Hepatocyte (in vitro differentiated cells): ENCODE measurements around the gene WDCP. TPM values are rescaled to one million over a fixed set of nuclear protein-coding genes. Genes with fewer than 3 reads are reported as not detected.

ENCODE experiments used
- DNase-seq: peaks from one replicate; pipeline ENCODE4 v3.0.0-alpha.2; 2016; ENCODE audit warnings: low spot score
- H2AFZ ChIP-seq: fragments of 200-600 bp; sonication (generic); 2 replicates; pipeline ENCODE4 v1.6.0; 2016; ENCODE audit warnings: antibody characterized with exemption, mild to moderate bottlenecking
- H3K27ac ChIP-seq: fragments of 200-600 bp; sonication (generic); 2 replicates; pipeline ENCODE4 v1.5.1; 2016; ENCODE audit warnings: mild to moderate bottlenecking
- H3K27me3 ChIP-seq: fragments of 200-600 bp; sonication (generic); 2 replicates; pipeline ENCODE4 v1.6.1; 2016
- H3K36me3 ChIP-seq: fragments of 200-600 bp; sonication (generic); replicated peaks from 2 replicates; pipeline ENCODE4 v1.5.1; 2016; ENCODE audit warnings: low read depth; ENCODE audit not compliant: insufficient read depth
- H3K4me1 ChIP-seq: fragments of 200-600 bp; sonication (generic); 2 replicates; pipeline ENCODE4 v1.5.1; 2016; ENCODE audit warnings: mild to moderate bottlenecking, moderate library complexity; ENCODE audit not compliant: insufficient read depth
- H3K4me2 ChIP-seq: fragments of 200-600 bp; sonication (generic); 2 replicates; pipeline ENCODE4 v1.6.0; 2016
- H3K4me3 ChIP-seq: fragments of 200-600 bp; sonication (generic); 2 replicates; pipeline ENCODE4 v1.5.1; 2016; ENCODE audit warnings: mild to moderate bottlenecking
- H3K79me2 ChIP-seq: fragments of 200-600 bp; sonication (generic); 2 replicates; pipeline ENCODE4 v1.6.0; 2017; ENCODE audit warnings: mild to moderate bottlenecking
- H3K9me2 ChIP-seq: fragments of 200-600 bp; sonication (generic); replicated peaks from 2 replicates; pipeline ENCODE4 v1.6.0; 2017; ENCODE audit warnings: mild to moderate bottlenecking; ENCODE audit not compliant: insufficient read depth
- H3K9me3 ChIP-seq: fragments of 200-600 bp; sonication (generic); 2 replicates; pipeline ENCODE4 v1.5.1; 2016; ENCODE audit warnings: low read depth, mild to moderate bottlenecking
- H4K20me1 ChIP-seq: fragments of 200-600 bp; sonication (generic); 2 replicates; pipeline ENCODE4 v1.6.0; 2016; ENCODE audit warnings: mild to moderate bottlenecking; ENCODE audit not compliant: insufficient read depth, poor library complexity, severe bottlenecking
- CTCF ChIP-seq: fragments of 200-600 bp; sonication (generic); IDR thresholded peaks from 2 replicates; pipeline ENCODE4 v1.5.1; 2016; ENCODE audit warnings: antibody characterized with exemption, mild to moderate bottlenecking; ENCODE audit not compliant: poor library complexity
- EZH2 ChIP-seq: fragments of 200-600 bp; sonication (generic); IDR thresholded peaks from 2 replicates; pipeline ENCODE4 v1.6.1; 2016; ENCODE audit warnings: antibody characterized with exemption, mild to moderate bottlenecking, borderline replicate concordance
- EZH2phosphoT487 ChIP-seq: fragments of 200-600 bp; sonication (generic); IDR thresholded peaks from one replicate; pipeline ENCODE4 v1.6.1; 2018; ENCODE audit warnings: antibody characterized with exemption, mild to moderate bottlenecking, low read depth, moderate library complexity; ENCODE audit not compliant: unreplicated experiment, severe bottlenecking
- WGBS: methylation state at CpG from one replicate; pipeline ENCODE4 v1.1.6; 2016; ENCODE audit warnings: low lambda C conversion rate; ENCODE audit errors: missing lambda C conversion rate; 5-methylcytosine and 5-hydroxymethylcytosine counted together
- polyA plus RNA-seq: library from polyadenylated mRNA; unstranded; fragments of >200 nt; fragmentation: Nextera tagmentation; extraction: Ambion mirVana; gene quantifications from 2 replicates; pipeline ENCODE4 v1.2.1, GENCODE V29; 2016
- total RNA-seq: library from RNA; depleted of rRNA; stranded (reverse); fragments of >200 nt; gene quantifications from 2 replicates; pipeline ENCODE4 v1.2.3, GENCODE V29; 2014

WDCP gene
- total and polyA plus RNA-seq, 2 experiments from 2014 or later: 2.4 to 6.0 TPM

GRCh38 chr2:24051833-24052232 lies 4.6 kb upstream of the WDCP start:
- Histone ChIP-seq H3K4me3 (no peak overlapping the region), H3K79me2 (no peaks in the 10 kb centered on the region), H3K9me2 (no peaks in the 10 kb centered on the region), H3K4me1 (no peaks in the 10 kb centered on the region), H2AFZ (no peak overlapping the region), H3K27me3 (no peaks in the 10 kb centered on the region), H4K20me1 (no peaks in the 10 kb centered on the region), H3K36me3 (no peaks in the 10 kb centered on the region), H3K27ac (no peak overlapping the region), H3K9me3 (no peaks in the 10 kb centered on the region), H3K4me2 (no peak overlapping the region)
- TF ChIP-seq CTCF (no peak), EZH2phosphoT487 (no peak), EZH2 (no peak)
- 88% methylated on average over 8 of the region's 8 CpGs for WGBS
- no peak for DNase-seq

GRCh38 chr2:24050041-24050979 lies 3.1 kb upstream of the WDCP start:
- no peak overlapping the region for H3K27ac ChIP-seq
- peak; percentile 32 for DNase-seq

GRCh38 chr2:24049485-24050021 lies 2.4 kb upstream of the WDCP start, which contains the start of gene FKBP1B:
Gene FKBP1B (plus strand): TSS chr2:24049741. CDS start chr2:24049850, 109 bp downstream.
- peaks cover 10% of the 10 kb centered on the region for H3K4me1 ChIP-seq
- DNase-seq: peak; percentile 82

More at GRCh38 chr2:24050041-24050979, 3.1 kb upstream of the WDCP start:
- TF ChIP-seq CTCF (no peak), EZH2 (no peak), EZH2phosphoT487 (no peak)
- Histone ChIP-seq H4K20me1 (no peaks in the 10 kb centered on the region), H3K4me3 (peak overlapping the region; percentile 94), H3K4me2 (peak overlapping the region; percentile 87), H3K4me1 (peaks cover 10% of the 10 kb centered on the region), H3K27me3 (no peaks in the 10 kb centered on the region), H3K36me3 (no peaks in the 10 kb centered on the region), H3K9me2 (no peaks in the 10 kb centered on the region), H2AFZ (peak overlapping the region; percentile 81), H3K79me2 (peaks cover 5% of the 10 kb centered on the region), H3K9me3 (no peaks in the 10 kb centered on the region)
- 6% methylated on average over 24 of the region's 47 CpGs for WGBS

More at GRCh38 chr2:24049485-24050021, 2.4 kb upstream of the WDCP start, which contains the start of gene FKBP1B:
- peak within 1 kb of the TSS; percentile 94 for H3K4me3 ChIP-seq
- peak within 1 kb of the TSS; percentile 87 for H3K4me2 ChIP-seq
- H3K36me3 ChIP-seq: no peaks in the 10 kb centered on the region
- no peak for TF ChIP-seq EZH2
- no peak for TF ChIP-seq CTCF
- no peaks in the 10 kb centered on the region for H3K9me2 ChIP-seq
- H4K20me1 ChIP-seq: no peaks in the 10 kb centered on the region
- peak within 1 kb of the TSS; percentile 81 for H2AFZ ChIP-seq
- no peak within 1 kb of the TSS for H3K27ac ChIP-seq
- H3K79me2 ChIP-seq: peaks cover 5% of the 10 kb centered on the region
- H3K9me3 ChIP-seq: no peaks in the 10 kb centered on the region
- WGBS: 0% methylated on average over 16 of the region's 52 CpGs
- no peaks in the 10 kb centered on the region for H3K27me3 ChIP-seq
